SK-N-SH (cell line): ENCODE measurements around the gene AMACR.

Experiments used
- CHD2 ChIP-seq: fragments of 150-350 bp; IDR thresholded peaks from 2 replicates; pipeline ENCODE4 v1.6.1; 2018; ENCODE audit warnings: low read length; ENCODE audit not compliant: partially characterized antibody
- EZH2phosphoT487 ChIP-seq: fragments of 200-600 bp; sonication (generic); IDR thresholded peaks from 2 replicates; pipeline ENCODE4 v1.6.1; 2017; ENCODE audit warnings: low read depth, mixed run types, mild to moderate bottlenecking, antibody characterized with exemption, moderate library complexity, borderline replicate concordance
- MXI1 ChIP-seq: IDR thresholded peaks from 2 replicates; pipeline ENCODE4 v1.6.1; 2012; ENCODE audit warnings: mild to moderate bottlenecking, low read depth, low read length, improper control_type of control experiment
- NFIC ChIP-seq: IDR thresholded peaks from 2 replicates; pipeline ENCODE4 v1.4.0; 2012; ENCODE audit warnings: borderline replicate concordance
- RAD21 ChIP-seq: IDR thresholded peaks from 2 replicates; pipeline ENCODE4 v1.6.1; 2012; ENCODE audit warnings: mild to moderate bottlenecking, low read length
- RXRA ChIP-seq: IDR thresholded peaks from 2 replicates; pipeline ENCODE4 v1.4.0; 2012; ENCODE audit warnings: low read depth, mild to moderate bottlenecking, borderline replicate concordance
- YY1 ChIP-seq: IDR thresholded peaks from 2 replicates; pipeline ENCODE4 v1.4.0; 2012; ENCODE audit warnings: low read depth, mild to moderate bottlenecking
- TF ChIP-seq, protein P1 (sequence below): fragments of 200-600 bp; sonication (generic); IDR thresholded peaks from 2 replicates; pipeline ENCODE4 v1.6.1; 2017; ENCODE audit warnings: antibody characterized with exemption, mild to moderate bottlenecking, moderate library complexity
- TF ChIP-seq, protein P2 (sequence below): IDR thresholded peaks from 2 replicates; pipeline ENCODE4 v1.4.0; 2012; ENCODE audit warnings: low read depth
- TF ChIP-seq, protein P3 (sequence below): IDR thresholded peaks from 2 replicates; pipeline ENCODE4 v1.4.0; 2012; ENCODE audit warnings: low read depth, borderline replicate concordance
- TF ChIP-seq, protein P4 (sequence below): IDR thresholded peaks from 2 replicates; pipeline ENCODE4; 2012
- TF ChIP-seq, protein P5 (sequence below): IDR thresholded peaks from 2 replicates; pipeline ENCODE4 v1.4.0; 2012; ENCODE audit warnings: low read depth, borderline replicate concordance

DNA sequence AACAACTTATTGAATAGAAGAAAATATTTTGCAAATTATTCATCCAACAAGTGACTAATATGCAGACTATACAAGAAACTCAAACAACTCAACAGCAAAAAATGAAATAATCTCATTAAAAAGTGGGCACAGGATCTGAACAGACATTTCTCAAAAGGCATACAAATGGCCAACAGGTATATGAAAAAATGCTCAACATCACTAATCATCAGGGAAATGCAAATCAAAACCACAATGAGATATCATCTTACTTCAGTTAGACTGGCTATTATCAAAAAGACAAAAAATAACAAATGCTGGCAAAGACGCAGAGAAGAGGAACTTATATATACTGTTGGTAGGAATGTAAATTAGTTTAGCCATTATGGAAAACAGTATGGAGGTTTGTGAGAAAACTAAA lies 1.8 kb upstream of the AMACR start:
- TF ChIP-seq, protein P1, sequence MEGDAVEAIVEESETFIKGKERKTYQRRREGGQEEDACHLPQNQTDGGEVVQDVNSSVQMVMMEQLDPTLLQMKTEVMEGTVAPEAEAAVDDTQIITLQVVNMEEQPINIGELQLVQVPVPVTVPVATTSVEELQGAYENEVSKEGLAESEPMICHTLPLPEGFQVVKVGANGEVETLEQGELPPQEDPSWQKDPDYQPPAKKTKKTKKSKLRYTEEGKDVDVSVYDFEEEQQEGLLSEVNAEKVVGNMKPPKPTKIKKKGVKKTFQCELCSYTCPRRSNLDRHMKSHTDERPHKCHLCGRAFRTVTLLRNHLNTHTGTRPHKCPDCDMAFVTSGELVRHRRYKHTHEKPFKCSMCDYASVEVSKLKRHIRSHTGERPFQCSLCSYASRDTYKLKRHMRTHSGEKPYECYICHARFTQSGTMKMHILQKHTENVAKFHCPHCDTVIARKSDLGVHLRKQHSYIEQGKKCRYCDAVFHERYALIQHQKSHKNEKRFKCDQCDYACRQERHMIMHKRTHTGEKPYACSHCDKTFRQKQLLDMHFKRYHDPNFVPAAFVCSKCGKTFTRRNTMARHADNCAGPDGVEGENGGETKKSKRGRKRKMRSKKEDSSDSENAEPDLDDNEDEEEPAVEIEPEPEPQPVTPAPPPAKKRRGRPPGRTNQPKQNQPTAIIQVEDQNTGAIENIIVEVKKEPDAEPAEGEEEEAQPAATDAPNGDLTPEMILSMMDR: no peak
- TF ChIP-seq RAD21 (no peak), RXRA (no peak), EZH2phosphoT487 (no peak), CHD2 (no peak), NFIC (peak; percentile 8; the same call in 1 of the 2 replicates), MXI1 (no peak), YY1 (no peak)
- TF ChIP-seq, protein P2, sequence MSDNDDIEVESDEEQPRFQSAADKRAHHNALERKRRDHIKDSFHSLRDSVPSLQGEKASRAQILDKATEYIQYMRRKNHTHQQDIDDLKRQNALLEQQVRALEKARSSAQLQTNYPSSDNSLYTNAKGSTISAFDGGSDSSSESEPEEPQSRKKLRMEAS: no peak
- TF ChIP-seq, protein P3, sequence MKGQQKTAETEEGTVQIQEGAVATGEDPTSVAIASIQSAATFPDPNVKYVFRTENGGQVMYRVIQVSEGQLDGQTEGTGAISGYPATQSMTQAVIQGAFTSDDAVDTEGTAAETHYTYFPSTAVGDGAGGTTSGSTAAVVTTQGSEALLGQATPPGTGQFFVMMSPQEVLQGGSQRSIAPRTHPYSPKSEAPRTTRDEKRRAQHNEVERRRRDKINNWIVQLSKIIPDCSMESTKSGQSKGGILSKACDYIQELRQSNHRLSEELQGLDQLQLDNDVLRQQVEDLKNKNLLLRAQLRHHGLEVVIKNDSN: no peak
- TF ChIP-seq, protein P4, sequence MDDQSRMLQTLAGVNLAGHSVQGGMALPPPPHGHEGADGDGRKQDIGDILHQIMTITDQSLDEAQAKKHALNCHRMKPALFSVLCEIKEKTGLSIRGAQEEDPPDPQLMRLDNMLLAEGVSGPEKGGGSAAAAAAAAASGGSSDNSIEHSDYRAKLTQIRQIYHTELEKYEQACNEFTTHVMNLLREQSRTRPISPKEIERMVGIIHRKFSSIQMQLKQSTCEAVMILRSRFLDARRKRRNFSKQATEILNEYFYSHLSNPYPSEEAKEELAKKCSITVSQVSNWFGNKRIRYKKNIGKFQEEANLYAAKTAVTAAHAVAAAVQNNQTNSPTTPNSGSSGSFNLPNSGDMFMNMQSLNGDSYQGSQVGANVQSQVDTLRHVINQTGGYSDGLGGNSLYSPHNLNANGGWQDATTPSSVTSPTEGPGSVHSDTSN: peak; percentile 30; the same call in 1 of the 2 replicates
- TF ChIP-seq, protein P5, sequence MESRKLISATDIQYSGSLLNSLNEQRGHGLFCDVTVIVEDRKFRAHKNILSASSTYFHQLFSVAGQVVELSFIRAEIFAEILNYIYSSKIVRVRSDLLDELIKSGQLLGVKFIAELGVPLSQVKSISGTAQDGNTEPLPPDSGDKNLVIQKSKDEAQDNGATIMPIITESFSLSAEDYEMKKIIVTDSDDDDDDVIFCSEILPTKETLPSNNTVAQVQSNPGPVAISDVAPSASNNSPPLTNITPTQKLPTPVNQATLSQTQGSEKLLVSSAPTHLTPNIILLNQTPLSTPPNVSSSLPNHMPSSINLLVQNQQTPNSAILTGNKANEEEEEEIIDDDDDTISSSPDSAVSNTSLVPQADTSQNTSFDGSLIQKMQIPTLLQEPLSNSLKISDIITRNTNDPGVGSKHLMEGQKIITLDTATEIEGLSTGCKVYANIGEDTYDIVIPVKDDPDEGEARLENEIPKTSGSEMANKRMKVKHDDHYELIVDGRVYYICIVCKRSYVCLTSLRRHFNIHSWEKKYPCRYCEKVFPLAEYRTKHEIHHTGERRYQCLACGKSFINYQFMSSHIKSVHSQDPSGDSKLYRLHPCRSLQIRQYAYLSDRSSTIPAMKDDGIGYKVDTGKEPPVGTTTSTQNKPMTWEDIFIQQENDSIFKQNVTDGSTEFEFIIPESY: no peak
